Testis (tissue), 3 donors: ENCODE data around the gene ABL1. TPM values are rescaled to one million over a fixed set of nuclear protein-coding genes. Genes with fewer than 3 reads are reported as not detected.

ENCODE experiments used
- DNase-seq: peaks from one replicate; pipeline ENCODE4 v3.0.0-alpha.2; 2019
- H3K27ac ChIP-seq, 2 donors: fragments of 200-600 bp; sonication (generic); one replicate each; pipeline ENCODE4 v1.5.1; 2019
- H3K27me3 ChIP-seq: fragments of 200-600 bp; sonication (generic); one replicate; pipeline ENCODE4 v1.5.1; 2019
- H3K36me3 ChIP-seq: fragments of 200-600 bp; sonication (generic); one replicate; pipeline ENCODE4 v1.5.1; 2017; ENCODE audit warnings: low read depth; ENCODE audit errors: missing control alignments
- H3K4me1 ChIP-seq: fragments of 200-600 bp; sonication (generic); one replicate; pipeline ENCODE4 v1.5.1; 2019
- H3K4me3 ChIP-seq, 2 donors: fragments of 200-600 bp; sonication (generic); one replicate each; pipeline ENCODE4 v1.5.1; 2017 to 2019
- H3K9me3 ChIP-seq: fragments of 200-600 bp; sonication (generic); one replicate; pipeline ENCODE4 v1.5.1; 2017
- POLR2A ChIP-seq: fragments of 450-650 bp; IDR thresholded peaks from one replicate; pipeline ENCODE4 v1.6.1; 2017; ENCODE audit warnings: antibody characterized with exemption, mild to moderate bottlenecking, moderate library complexity
- WGBS, 2 donors: methylation state at CpG; one replicate each; pipeline ENCODE4 v1.1.5; 2018; 5-methylcytosine and 5-hydroxymethylcytosine counted together
- intact Hi-C: fragments of 100-400 bp; cut with DNase I; formaldehyde crosslinking; loops from one replicate; pipeline ENCODE4 v1.15.1; 2023; ENCODE audit warnings: low total_unique reads
- polyA plus RNA-seq: library from polyadenylated mRNA; stranded (reverse); fragments of 350-450 nt; fragmentation: Illumina TruSeq; extraction: RNeasy Lipid Tissue Mini Kit (QIAGEN cat#74804); gene quantifications from one replicate; pipeline ENCODE4 v1.2.3, GENCODE V29; 2014; ENCODE audit warnings: low read depth, low replicate concordance; ENCODE audit not compliant: insufficient read depth
- total RNA-seq, 2 donors: library from RNA; depleted of rRNA; stranded (reverse); fragments of >200 nt; gene quantifications; one replicate each; pipeline ENCODE4 v1.2.3, GENCODE V29; 2016
- TF ChIP-seq, protein P1 (sequence below), 3 experiments: fragments of 450-650 bp in 2 of 3; fragments of 200-600 bp in 1 of 3; sonication (generic) in 1 of 3; IDR thresholded peaks; one replicate each; pipeline ENCODE4 v1.5.1; 2016 to 2019; ENCODE audit warnings: antibody characterized with exemption in 3 of 3, mild to moderate bottlenecking in 2 of 3, moderate library complexity in 1 of 3

ABL1 gene
- total and polyA plus RNA-seq, 3 donors from 2014 or later = 51.0 to 65.9 (median 57.2) TPM

DNA sequence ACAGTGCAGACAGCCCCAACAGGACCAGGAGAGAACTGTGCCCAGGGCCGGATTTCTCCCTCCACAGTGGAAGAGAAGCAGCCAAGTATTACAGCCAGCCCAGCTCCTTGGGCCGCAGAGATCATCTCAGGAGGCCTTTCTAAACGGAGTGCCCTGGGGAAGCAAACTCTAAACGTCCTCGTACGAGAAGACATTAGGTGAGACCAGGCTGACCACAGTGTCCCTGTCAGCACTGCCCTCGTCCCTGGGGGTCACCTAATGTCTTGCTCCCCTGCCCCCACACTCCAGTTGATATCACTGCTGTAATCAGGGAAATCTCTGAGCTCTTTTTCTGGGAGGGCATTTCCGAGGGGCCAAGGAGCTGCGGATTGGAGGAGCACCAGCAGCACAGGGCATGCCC lies 55.1 kb downstream of the ABL1 start:
- no peak for TF ChIP-seq POLR2A
- TF ChIP-seq, protein P1, sequence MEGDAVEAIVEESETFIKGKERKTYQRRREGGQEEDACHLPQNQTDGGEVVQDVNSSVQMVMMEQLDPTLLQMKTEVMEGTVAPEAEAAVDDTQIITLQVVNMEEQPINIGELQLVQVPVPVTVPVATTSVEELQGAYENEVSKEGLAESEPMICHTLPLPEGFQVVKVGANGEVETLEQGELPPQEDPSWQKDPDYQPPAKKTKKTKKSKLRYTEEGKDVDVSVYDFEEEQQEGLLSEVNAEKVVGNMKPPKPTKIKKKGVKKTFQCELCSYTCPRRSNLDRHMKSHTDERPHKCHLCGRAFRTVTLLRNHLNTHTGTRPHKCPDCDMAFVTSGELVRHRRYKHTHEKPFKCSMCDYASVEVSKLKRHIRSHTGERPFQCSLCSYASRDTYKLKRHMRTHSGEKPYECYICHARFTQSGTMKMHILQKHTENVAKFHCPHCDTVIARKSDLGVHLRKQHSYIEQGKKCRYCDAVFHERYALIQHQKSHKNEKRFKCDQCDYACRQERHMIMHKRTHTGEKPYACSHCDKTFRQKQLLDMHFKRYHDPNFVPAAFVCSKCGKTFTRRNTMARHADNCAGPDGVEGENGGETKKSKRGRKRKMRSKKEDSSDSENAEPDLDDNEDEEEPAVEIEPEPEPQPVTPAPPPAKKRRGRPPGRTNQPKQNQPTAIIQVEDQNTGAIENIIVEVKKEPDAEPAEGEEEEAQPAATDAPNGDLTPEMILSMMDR (IDR thresholded peaks at IDR 0.05) = no peak
- H3K4me1 ChIP-seq = peaks cover 36% of the 10 kb centered on the region
- WGBS, 2 donors = 57 to 94% methylated on average over 5 to 9 of the region's 9 CpGs
- no peaks in the 10 kb centered on the region for H3K36me3 ChIP-seq
- intact Hi-C loops = no loop called here
- no peak overlapping the region for H3K4me3 ChIP-seq
- no peaks in the 10 kb centered on the region for H3K9me3 ChIP-seq
- H3K27ac ChIP-seq = no peak overlapping the region
- DNase-seq = no peak
- H3K27me3 ChIP-seq = no peaks in the 10 kb centered on the region

DNA sequence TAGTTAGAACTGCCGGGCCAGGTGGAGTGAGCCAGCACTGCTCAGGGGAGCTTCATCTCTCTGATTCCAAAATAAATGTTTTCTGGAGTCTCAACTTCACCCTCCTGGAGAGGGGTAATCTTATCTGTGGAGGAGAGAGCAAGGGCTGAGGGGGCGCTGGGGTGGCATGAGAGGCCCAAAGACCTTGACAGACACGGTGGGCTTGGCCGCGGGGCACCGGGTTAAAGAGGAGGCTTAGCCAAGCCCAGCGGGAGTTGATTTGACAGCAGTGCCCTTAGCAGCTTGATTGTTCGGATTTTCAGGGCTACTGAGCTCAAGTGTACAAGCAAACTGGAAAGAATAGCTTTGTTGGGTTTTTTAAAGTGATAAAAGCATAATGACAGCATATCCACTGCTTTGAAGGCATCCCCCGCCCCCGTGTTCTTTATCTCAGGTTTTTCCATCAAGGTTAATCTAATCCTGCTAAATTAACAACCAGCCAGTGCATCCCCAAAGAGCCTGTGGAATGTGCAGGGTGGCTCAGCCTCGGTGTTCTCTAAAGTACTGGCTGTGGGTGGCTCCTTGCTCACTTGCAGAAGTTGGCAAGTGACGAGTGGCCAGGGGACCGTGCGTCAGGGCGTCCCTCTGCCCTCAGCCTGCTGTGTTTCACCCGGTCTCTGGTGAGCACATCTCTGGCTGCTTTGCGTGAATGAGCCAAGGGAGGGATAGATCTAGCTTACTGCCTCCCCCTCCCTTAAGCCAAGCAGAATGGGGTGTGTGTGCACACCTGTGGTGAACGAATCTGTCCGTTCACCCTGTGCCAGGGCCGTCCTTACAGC lies 56.0 kb downstream of the ABL1 start:
- H3K4me3 ChIP-seq = no peak overlapping the region
- H3K36me3 ChIP-seq = no peaks in the 10 kb centered on the region
- H3K4me1 ChIP-seq = peaks cover 37% of the 10 kb centered on the region
- DNase-seq = no peak
- H3K9me3 ChIP-seq = no peaks in the 10 kb centered on the region
- intact Hi-C loops = no loop called here
- WGBS, 2 donors = 59 to 81% methylated on average over 19 to 20 of the region's 20 CpGs
- H3K27me3 ChIP-seq = no peaks in the 10 kb centered on the region
- no peak overlapping the region for H3K27ac ChIP-seq
- TF ChIP-seq, protein P1 (IDR thresholded peaks at IDR 0.05) = no peak
- TF ChIP-seq POLR2A = no peak

DNA sequence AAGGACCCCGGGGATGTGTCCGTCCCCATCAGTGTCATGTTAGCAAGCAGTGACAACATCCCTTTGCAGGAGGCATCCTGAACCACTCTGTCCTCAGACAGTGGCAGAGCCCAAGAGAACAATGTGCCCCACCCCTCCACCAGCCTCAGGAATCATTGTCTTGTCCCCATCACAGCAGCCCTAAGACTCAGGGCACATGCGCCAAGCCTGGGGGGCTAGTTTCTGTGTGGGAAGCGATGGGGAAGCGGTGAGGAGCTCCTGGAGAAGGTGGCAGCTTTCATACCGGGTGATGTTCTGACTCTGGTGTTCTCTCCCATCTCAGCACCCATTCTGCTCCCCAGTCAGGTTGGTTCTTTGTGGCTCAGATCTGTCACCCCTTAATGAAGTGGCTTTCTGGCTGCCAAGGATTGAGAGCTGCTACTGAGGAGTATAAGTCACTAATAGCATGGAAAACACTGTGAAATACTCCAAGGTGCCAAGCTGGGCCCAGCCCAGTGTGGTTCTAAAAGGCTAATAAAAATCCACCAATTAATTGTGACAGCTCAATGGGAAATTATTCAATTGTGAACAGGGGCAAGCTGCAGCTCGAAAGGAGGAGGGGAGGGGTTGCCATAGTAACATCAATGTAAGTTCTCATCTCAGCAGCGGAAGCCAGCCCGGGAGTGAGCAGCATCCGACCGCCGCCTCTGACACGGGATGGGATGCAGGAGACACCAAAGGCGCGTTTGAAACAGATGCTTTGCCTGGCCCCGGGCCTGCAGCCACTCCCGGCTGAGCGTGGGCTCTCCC lies 56.8 kb downstream of the ABL1 start:
- Histone ChIP-seq H3K27me3 (no peaks in the 10 kb centered on the region), H3K27ac (no peak overlapping the region), H3K4me1 (peaks cover 37% of the 10 kb centered on the region), H3K9me3 (no peaks in the 10 kb centered on the region), H3K4me3 (no peak overlapping the region), H3K36me3 (no peaks in the 10 kb centered on the region)
- intact Hi-C loops = no loop called here
- TF ChIP-seq POLR2A = no peak
- no peak for DNase-seq
- WGBS, 2 donors = 62 to 77% methylated on average over 18 of the region's 18 CpGs

DNA sequence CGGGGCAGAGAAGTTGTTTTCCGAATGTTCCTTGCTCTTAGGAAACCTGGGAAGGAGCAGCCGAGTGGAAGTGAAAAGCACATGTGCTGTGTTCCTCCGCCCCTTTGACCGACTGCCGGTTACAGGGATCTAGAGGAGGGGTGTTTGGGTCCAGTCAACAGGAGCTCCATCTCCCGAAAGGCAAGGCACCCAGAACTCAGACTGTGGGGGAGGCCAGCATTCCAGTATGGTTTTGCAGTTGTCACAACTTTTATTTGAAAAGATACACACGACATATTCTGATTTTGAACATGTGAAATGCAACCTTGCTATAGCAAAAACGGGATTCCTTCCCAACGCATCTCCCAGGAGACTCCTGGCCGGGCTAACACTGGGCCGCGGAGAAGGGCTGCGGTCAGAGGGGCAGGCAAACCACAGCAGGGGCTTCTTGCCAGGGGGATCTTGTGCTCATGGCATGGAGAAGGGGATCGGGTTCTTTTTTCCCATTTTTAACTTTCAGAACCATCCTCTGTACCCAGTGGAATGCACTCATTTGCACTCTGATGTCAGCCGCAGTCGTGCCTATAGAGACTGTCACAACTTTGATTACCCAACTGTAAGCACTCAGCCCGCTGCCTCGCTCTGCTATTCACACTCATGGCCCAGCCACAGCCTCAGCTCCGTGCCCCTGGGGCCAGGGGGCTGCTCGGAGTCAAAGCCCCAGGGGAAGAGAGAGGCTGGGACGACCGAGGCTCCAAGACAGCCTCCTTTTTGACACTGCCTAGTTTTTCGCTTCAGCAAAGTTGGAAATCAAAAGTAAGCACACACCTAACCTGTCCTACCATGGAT lies 57.6 kb downstream of the ABL1 start:
- 71 to 74% methylated on average over 24 of the region's 24 CpGs for WGBS, 2 donors
- Histone ChIP-seq H3K36me3 (no peaks in the 10 kb centered on the region), H3K27ac (no peak overlapping the region), H3K27me3 (no peaks in the 10 kb centered on the region), H3K4me1 (peaks cover 37% of the 10 kb centered on the region), H3K4me3 (no peak overlapping the region), H3K9me3 (no peaks in the 10 kb centered on the region)
- TF ChIP-seq, protein P1 (IDR thresholded peaks at IDR 0.05) = no peak
- TF ChIP-seq POLR2A = no peak
- intact Hi-C loops = no loop called here
- peak; percentile 39 for DNase-seq
